Fibroblast of villous mesenchyme (primary cell): Measurements from ENCODE around the gene PLPPR1. TPM values are rescaled to one million over a fixed set of nuclear protein-coding genes. Genes with fewer than 3 reads are reported as not detected.
"Not testable (repeated sequence)": the region's sequence is repeated elsewhere in the genome, so short reads cannot be mapped to it uniquely, and the experiment has no call there.

Source experiments
- DNase-seq: peaks from one replicate; pipeline ENCODE4 v3.0.0-alpha.2; 2010; ENCODE audit warnings: low read depth
- H3K4me3 ChIP-seq: 2 replicates; pipeline ENCODE4 v1.5.1; 2011; ENCODE audit warnings: low read depth, mild to moderate bottlenecking, low read length
- CTCF ChIP-seq: IDR thresholded peaks from 2 replicates; pipeline ENCODE4 v1.5.1; 2012; ENCODE audit warnings: low read depth, mild to moderate bottlenecking, low read length; ENCODE audit not compliant: insufficient read depth
- total RNA-seq: library from RNA; depleted of rRNA; stranded (reverse); fragments of >200 nt; gene quantifications from 2 replicates; pipeline ENCODE4 v1.2.3, GENCODE V29; 2012

PLPPR1 gene
- total RNA-seq, 1 donor, result not detected

- H3K4me3 ChIP-seq, result no peak overlapping the region
- TF ChIP-seq CTCF, result no peak
- no peak for DNase-seq
Measured at GRCh38 chr9:101029315-101030085, 973 bp downstream of the PLPPR1 start.

GRCh38 chr9:101030086-101030391, 1.5 kb downstream of the PLPPR1 start:
- no peak for DNase-seq
- no peak for TF ChIP-seq CTCF
- H3K4me3 ChIP-seq, result no peak overlapping the region

- no peak for DNase-seq
- TF ChIP-seq CTCF, result no peak
- no peak overlapping the region for H3K4me3 ChIP-seq
Measured at GRCh38 chr9:101032426-101032825, 3.9 kb downstream of the PLPPR1 start.

GRCh38 chr9:101034222-101034621, 5.7 kb downstream of the PLPPR1 start:
- DNase-seq, result no peak
- TF ChIP-seq CTCF, result no peak
- H3K4me3 ChIP-seq, result no peak overlapping the region

- TF ChIP-seq CTCF, result no peak
- H3K4me3 ChIP-seq, result no peak overlapping the region
Measured at GRCh38 chr9:101035098-101035497, 6.6 kb downstream of the PLPPR1 start.

GRCh38 chr9:101037430-101037829, 8.9 kb downstream of the PLPPR1 start:
- no peak for DNase-seq
- no peak overlapping the region for H3K4me3 ChIP-seq
- no peak for TF ChIP-seq CTCF

More at GRCh38 chr9:101035098-101035497, 6.6 kb downstream of the PLPPR1 start:
- DNase-seq, result no peak

GRCh38 chr9:101038488-101038887, 10.0 kb downstream of the PLPPR1 start:
- TF ChIP-seq CTCF, result no peak
- DNase-seq, result no peak

GRCh38 chr9:101039581-101039980, 11.1 kb downstream of the PLPPR1 start:
- not testable (repeated sequence) for DNase-seq, H3K4me3 ChIP-seq

More at GRCh38 chr9:101038488-101038887, 10.0 kb downstream of the PLPPR1 start:
- no peak overlapping the region for H3K4me3 ChIP-seq
